Activated naive CD4-positive, alpha-beta T cell treated with anti-CD3 and anti-CD28 coated beads for 36 hours (primary cell): Measurements from ENCODE around the gene OOSP2. TPM values are rescaled to one million over a fixed set of nuclear protein-coding genes. Genes with fewer than 3 reads are reported as not detected.
"Not testable (repeated sequence)": the region's sequence is repeated elsewhere in the genome, so short reads cannot be mapped to it uniquely, and the experiment has no call there.

Experiments
- CTCF ChIA-PET: fragments of 350-600 bp; sonication (Branson Sonifier 250); formaldehyde crosslinking; loops from one replicate; lab custom pipeline; 2021; ENCODE audit warnings: antibody characterized with exemption; lab: Charles Lee
- DNase-seq: peaks from one replicate; pipeline ENCODE4 v3.0.0-alpha.2; 2020
- H3K27ac Mint-ChIP-seq: one replicate; pipeline ENCODE4 v1.8.0; 2021; ENCODE audit warnings: mild to moderate bottlenecking, mixed read lengths
- H3K27me3 Mint-ChIP-seq: one replicate; pipeline ENCODE4 v1.8.0; 2021; ENCODE audit warnings: low read depth, mixed read lengths
- H3K36me3 Mint-ChIP-seq: one replicate; pipeline ENCODE4 v1.8.0; 2021; ENCODE audit warnings: low read depth, mixed read lengths
- H3K4me1 Mint-ChIP-seq: one replicate; pipeline ENCODE4 v1.8.0; 2021; ENCODE audit warnings: low read depth, mixed read lengths
- H3K4me3 Mint-ChIP-seq: one replicate; pipeline ENCODE4 v1.8.0; 2021; ENCODE audit warnings: mild to moderate bottlenecking, moderate library complexity, mixed read lengths
- H3K9me3 Mint-ChIP-seq: one replicate; pipeline ENCODE4 v1.8.0; 2021; ENCODE audit warnings: mixed read lengths
- intact Hi-C: fragments of 100-400 bp; cut with micrococcal nuclease; formaldehyde crosslinking; loops from one replicate; pipeline ENCODE4 v1.15.1; 2023
- total RNA-seq, 2 experiments: library from RNA; stranded (reverse); gene quantifications; one replicate each; pipeline ENCODE4 v1.2.3, GENCODE V29; 2021

OOSP2 gene
- total RNA-seq, 2 experiments from 2014 or later, result not detected

DNA sequence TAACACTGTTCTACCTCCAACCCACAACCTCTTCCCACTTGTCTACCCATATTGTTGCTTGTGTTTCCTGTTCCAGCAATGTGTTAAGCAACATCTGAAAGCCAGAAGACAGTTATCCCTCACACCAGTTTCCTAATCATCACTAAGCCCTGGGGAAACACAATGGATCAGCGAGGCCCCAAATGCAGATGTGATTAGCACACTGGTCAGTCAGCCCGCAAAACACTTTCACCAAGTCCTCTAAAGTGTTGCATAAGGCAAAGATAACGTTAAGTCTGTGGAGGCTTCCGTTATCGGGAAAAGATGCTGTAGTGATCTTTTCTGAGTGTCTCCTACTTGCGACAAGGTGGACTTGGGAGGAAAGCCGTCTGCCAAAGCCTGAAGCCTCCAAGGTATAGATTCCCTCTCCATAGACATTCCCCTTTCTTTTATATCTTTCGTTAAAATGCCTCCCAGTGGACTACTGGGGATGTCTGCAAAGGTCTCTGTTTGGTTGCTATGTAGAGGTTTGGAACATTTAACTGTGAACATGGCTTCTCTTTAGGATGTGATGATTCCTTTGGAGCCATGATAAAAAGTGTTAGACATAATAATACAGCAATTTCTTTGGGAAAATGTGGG lies 16.2 kb downstream of the OOSP2 start, which contains the start of gene MS4A3:
Gene MS4A3 (plus strand): TSS at position 317 of the 621 bp plus-strand sequence. CDS start 4,496 bp downstream, outside the sequence.
- Mint-ChIP-seq H3K27ac (no peak within 1 kb of the TSS), H3K9me3 (no peaks in the 10 kb centered on the region), H3K4me3 (no peak within 1 kb of the TSS), H3K27me3 (peaks cover 10% of the 10 kb centered on the region), H3K4me1 (no peaks in the 10 kb centered on the region), H3K36me3 (no peaks in the 10 kb centered on the region)
- no peak for DNase-seq
- intact Hi-C loops, result no loop called here
- CTCF ChIA-PET, result no interaction called here

DNA sequence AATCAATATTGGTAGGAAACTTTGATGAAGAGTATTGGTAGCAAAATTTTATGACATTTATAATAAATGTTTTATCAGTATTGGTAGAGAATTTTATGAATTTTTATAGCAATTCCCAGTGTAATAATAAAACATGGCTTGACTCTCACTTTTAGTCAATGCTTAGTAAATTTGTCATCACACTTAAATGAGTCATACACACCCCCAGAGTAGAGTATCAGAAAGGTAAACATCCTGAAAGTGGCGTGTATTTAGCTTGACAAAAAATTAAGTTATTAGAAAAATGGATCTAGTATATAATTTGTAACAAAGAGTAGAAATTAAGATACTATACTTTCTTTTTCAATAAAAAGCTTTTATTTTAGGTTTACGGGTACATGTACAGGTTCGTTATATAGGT lies 18.8 kb downstream of the OOSP2 start:
- intact Hi-C loops, result no loop called here
- H3K4me1 Mint-ChIP-seq, result no peaks in the 10 kb centered on the region
- DNase-seq, result no peak
- no peaks in the 10 kb centered on the region for H3K9me3 Mint-ChIP-seq
- H3K36me3 Mint-ChIP-seq, result no peaks in the 10 kb centered on the region
- H3K27me3 Mint-ChIP-seq, result peaks cover 15% of the 10 kb centered on the region
- no peak overlapping the region for H3K4me3 Mint-ChIP-seq
- CTCF ChIA-PET, result interaction anchor here (0.8 kb wide), 1 partner anchor 137 kb away, joined by 3 read pairs; no protein-coding TSS in a partner anchor
- no peak overlapping the region for H3K27ac Mint-ChIP-seq

DNA sequence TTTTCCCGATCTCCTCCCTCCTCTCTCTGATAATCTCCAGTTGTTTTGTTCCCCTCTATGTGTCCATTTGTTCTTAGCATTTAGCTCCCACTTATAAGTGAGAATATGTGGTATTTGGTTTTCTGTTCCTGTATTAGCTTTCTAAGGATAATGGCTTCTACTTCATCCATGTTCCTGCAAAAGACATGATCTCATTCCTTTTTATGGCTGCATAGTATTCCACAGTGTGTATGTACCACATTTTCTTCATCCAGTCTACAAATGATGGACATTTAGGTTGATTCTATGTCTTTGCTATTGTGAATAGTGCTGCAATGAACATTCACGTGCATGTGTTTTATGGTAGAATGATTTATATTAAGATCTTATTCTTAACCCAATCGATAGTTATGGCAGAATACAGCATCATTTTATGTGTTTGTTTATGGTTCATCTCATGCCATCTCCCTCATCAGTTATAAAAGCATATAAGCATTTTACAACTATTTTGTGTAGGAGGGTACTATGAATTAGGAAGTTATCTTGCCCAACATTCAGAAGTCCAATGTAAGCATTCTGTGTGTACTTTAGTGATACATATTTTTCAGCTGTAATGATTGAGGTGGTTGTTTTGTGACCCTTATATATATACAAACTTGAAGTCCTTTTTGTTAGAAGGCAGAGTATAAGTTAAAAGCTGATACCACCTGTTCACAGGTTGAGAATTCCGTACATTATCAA lies 19.5 kb downstream of the OOSP2 start:
- peaks cover 15% of the 10 kb centered on the region for H3K27me3 Mint-ChIP-seq
- DNase-seq, result no peak
- CTCF ChIA-PET, result interaction anchor here (0.8 kb wide), 1 partner anchor 136 kb away, joined by 3 read pairs; no protein-coding TSS in a partner anchor
- intact Hi-C loops, result no loop called here
- no peaks in the 10 kb centered on the region for H3K9me3 Mint-ChIP-seq
- no peaks in the 10 kb centered on the region for H3K4me1 Mint-ChIP-seq
- no peaks in the 10 kb centered on the region for H3K36me3 Mint-ChIP-seq
- no peak overlapping the region for H3K4me3 Mint-ChIP-seq
- no peak overlapping the region for H3K27ac Mint-ChIP-seq

DNA sequence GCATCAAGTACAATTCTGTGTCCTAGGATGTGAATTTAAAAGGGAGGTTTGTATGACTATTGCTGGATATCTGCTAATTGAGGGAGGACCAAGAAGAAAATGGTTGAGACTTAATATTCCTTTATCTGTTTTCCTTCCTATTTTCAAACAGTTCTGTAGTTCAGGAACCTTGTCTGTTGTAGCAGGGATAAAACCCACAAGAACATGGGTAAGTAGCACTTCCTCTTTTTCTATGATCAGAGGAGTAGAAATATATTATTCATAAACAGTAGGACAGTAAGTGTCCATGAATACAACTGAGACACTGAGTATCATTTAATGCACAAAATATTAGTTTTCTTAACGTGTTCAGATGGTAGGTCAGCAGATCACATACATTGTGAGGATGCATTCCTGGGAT lies 23.9 kb downstream of the OOSP2 start:
- no peaks in the 10 kb centered on the region for H3K36me3 Mint-ChIP-seq
- DNase-seq, result no peak
- CTCF ChIA-PET, result no interaction called here

DNA sequence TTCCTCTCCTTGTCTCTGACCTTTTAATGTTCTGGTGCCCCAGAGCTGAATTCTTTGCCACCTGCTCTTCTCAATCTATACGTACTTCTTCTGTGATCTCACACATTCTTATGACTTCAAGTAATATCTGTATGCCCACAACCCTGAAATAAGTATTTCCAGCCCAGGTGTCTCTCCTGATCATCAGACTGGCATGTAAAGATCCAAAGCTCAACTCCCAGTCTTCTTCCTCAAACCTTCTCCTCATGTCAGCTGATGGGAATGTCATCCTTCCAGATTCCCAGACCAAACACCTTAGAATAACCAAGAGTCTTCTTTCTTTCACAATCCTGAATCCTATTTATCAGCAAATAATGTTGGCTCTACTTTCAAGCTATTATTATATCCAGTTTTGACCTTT lies 25.6 kb downstream of the OOSP2 start:
- H3K4me3 Mint-ChIP-seq, result no peak overlapping the region
- intact Hi-C loops, result no loop called here
- no peaks in the 10 kb centered on the region for H3K9me3 Mint-ChIP-seq
- no peaks in the 10 kb centered on the region for H3K36me3 Mint-ChIP-seq
- H3K27ac Mint-ChIP-seq, result no peak overlapping the region
- CTCF ChIA-PET, result no interaction called here
- no peaks in the 10 kb centered on the region for H3K4me1 Mint-ChIP-seq
- no peak for DNase-seq
- peaks cover 18% of the 10 kb centered on the region for H3K27me3 Mint-ChIP-seq

More for the DNA sequence above, 23.9 kb downstream of the OOSP2 start:
- Mint-ChIP-seq H3K4me3 (no peak overlapping the region), H3K9me3 (no peaks in the 10 kb centered on the region), H3K27ac (no peak overlapping the region), H3K27me3 (peaks cover 10% of the 10 kb centered on the region), H3K4me1 (no peaks in the 10 kb centered on the region)
- intact Hi-C loops, result no loop called here

GRCh38 chr11:60069450-60069849 lies 29.2 kb downstream of the OOSP2 start:
- Mint-ChIP-seq H3K4me3 (no peak overlapping the region), H3K36me3 (no peaks in the 10 kb centered on the region), H3K9me3 (no peaks in the 10 kb centered on the region), H3K27me3 (peaks cover 15% of the 10 kb centered on the region), H3K4me1 (no peaks in the 10 kb centered on the region), H3K27ac (no peak overlapping the region)
- CTCF ChIA-PET, result interaction anchor here (0.6 kb wide), 1 partner anchor 131 kb away, joined by 3 read pairs; no protein-coding TSS in a partner anchor
- intact Hi-C loops, result no loop called here
- DNase-seq, result no peak

- H3K4me3 Mint-ChIP-seq, CTCF ChIA-PET, H3K4me1 Mint-ChIP-seq, DNase-seq, H3K36me3 Mint-ChIP-seq, H3K27ac Mint-ChIP-seq, intact Hi-C loops, H3K9me3 Mint-ChIP-seq: not testable (repeated sequence)
- peaks cover 15% of the 10 kb centered on the region for H3K27me3 Mint-ChIP-seq
These were observed 31.4 kb downstream of the OOSP2 start for GRCh38 chr11:60071644-60072043.

- Mint-ChIP-seq H3K4me1 (no peaks in the 10 kb centered on the region), H3K27ac (no peak overlapping the region), H3K9me3 (peaks cover 5% of the 10 kb centered on the region), H3K36me3 (no peaks in the 10 kb centered on the region), H3K4me3 (no peak overlapping the region), H3K27me3 (peaks cover 6% of the 10 kb centered on the region)
- DNase-seq, result no peak
- CTCF ChIA-PET, result interaction anchor here (1.0 kb wide), 1 partner anchor 47 kb away, joined by 4 read pairs; no protein-coding TSS in a partner anchor
- intact Hi-C loops, result no loop called here
These were observed 37.1 kb downstream of the OOSP2 start for GRCh38 chr11:60077216-60077817.

GRCh38 chr11:60077981-60078380 lies 37.8 kb downstream of the OOSP2 start:
- Mint-ChIP-seq H3K9me3 (peaks cover 5% of the 10 kb centered on the region), H3K4me1 (no peaks in the 10 kb centered on the region), H3K27ac (no peak overlapping the region), H3K36me3 (no peaks in the 10 kb centered on the region), H3K27me3 (peaks cover 6% of the 10 kb centered on the region), H3K4me3 (no peak overlapping the region)
- DNase-seq, result no peak
- CTCF ChIA-PET, result interaction anchor here (1.0 kb wide), 1 partner anchor 47 kb away, joined by 4 read pairs; no protein-coding TSS in a partner anchor
- intact Hi-C loops, result no loop called here

- Mint-ChIP-seq H3K9me3 (peaks cover 5% of the 10 kb centered on the region), H3K27ac (no peak overlapping the region), H3K4me1 (no peaks in the 10 kb centered on the region), H3K36me3 (no peaks in the 10 kb centered on the region), H3K4me3 (no peak overlapping the region), H3K27me3 (peaks cover 6% of the 10 kb centered on the region)
- no peak for DNase-seq
- CTCF ChIA-PET, result interaction anchor here (1.0 kb wide), 1 partner anchor 48 kb away, joined by 4 read pairs; no protein-coding TSS in a partner anchor
- intact Hi-C loops, result no loop called here
These were observed 38.5 kb downstream of the OOSP2 start for GRCh38 chr11:60078745-60079144.

DNA sequence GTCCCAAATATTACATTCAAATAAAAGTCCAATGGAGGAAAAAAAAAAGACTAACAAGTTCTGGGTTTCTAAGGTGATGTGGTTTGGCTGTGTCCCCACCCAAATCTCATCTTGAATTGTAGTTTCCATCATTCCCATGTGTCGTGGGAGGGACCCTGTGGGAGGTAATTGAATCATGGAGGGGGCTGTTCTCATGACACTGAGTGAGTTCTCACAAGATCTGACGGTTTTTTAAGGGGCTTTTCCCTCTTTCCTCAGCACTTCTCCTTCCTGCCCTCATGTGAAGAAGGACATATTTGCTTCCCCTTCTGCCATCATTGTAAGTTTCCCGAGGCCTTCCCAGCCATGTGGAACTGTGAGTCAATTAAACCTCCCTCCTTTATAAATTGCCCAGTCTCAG lies 40.3 kb downstream of the OOSP2 start:
- Mint-ChIP-seq H3K27ac (no peak overlapping the region), H3K27me3 (peaks cover 17% of the 10 kb centered on the region), H3K36me3 (no peaks in the 10 kb centered on the region), H3K4me3 (no peak overlapping the region), H3K4me1 (no peaks in the 10 kb centered on the region), H3K9me3 (peaks cover 5% of the 10 kb centered on the region)
- no peak for DNase-seq
- intact Hi-C loops, result no loop called here
- CTCF ChIA-PET, result no interaction called here

- Mint-ChIP-seq H3K27me3 (peaks cover 33% of the 10 kb centered on the region), H3K9me3 (no peaks in the 10 kb centered on the region), H3K36me3 (no peaks in the 10 kb centered on the region), H3K4me3 (no peak overlapping the region), H3K27ac (no peak overlapping the region), H3K4me1 (no peaks in the 10 kb centered on the region)
- CTCF ChIA-PET, result interaction anchor here (0.6 kb wide), 1 partner anchor 1544 kb away, joined by 3 read pairs; no protein-coding TSS in a partner anchor
- no peak for DNase-seq
- intact Hi-C loops, result no loop called here
These were observed 44.5 kb downstream of the OOSP2 start for GRCh38 chr11:60084631-60085273.
